Stimulated activated CD4-positive, alpha-beta T cell treated with anti-CD3 and anti-CD28 coated beads, Interleukin-2, amount 100 ng/mL, for 4 hours (primary cell): ENCODE results near the gene TRPM4.

Experiments used
- DNase-seq: peaks from one replicate; pipeline ENCODE4 v3.0.0-alpha.2; 2020; ENCODE audit warnings: low read depth

TRPM4 gene

GRCh38 chr19:49231804-49232203 is 74.2 kb downstream of the TRPM4 start:
- no peak for DNase-seq

- no peak for DNase-seq
Measured at GRCh38 chr19:49233163-49233562, 75.6 kb downstream of the TRPM4 start.

- no peak for DNase-seq
Measured at GRCh38 chr19:49241769-49242168, 84.2 kb downstream of the TRPM4 start.

- no peak for DNase-seq
Measured at GRCh38 chr19:49243129-49243528, 85.5 kb downstream of the TRPM4 start.

- DNase-seq, result no peak
Measured at GRCh38 chr19:49243726-49244125, 86.1 kb downstream of the TRPM4 start.

- DNase-seq, result no peak
Measured at GRCh38 chr19:49244256-49244655, 86.7 kb downstream of the TRPM4 start.

- DNase-seq, result no peak
Measured at GRCh38 chr19:49247676-49248075, 90.1 kb downstream of the TRPM4 start.

- no peak for DNase-seq
Measured at GRCh38 chr19:49249933-49250332, 92.3 kb downstream of the TRPM4 start.

GRCh38 chr19:49255674-49256073 is 98.1 kb downstream of the TRPM4 start:
- no peak for DNase-seq

- no peak for DNase-seq
Measured at GRCh38 chr19:49256691-49257090, 99.1 kb downstream of the TRPM4 start.
